ENCODE measurements around the gene RNLS.

RNLS gene

DNA sequence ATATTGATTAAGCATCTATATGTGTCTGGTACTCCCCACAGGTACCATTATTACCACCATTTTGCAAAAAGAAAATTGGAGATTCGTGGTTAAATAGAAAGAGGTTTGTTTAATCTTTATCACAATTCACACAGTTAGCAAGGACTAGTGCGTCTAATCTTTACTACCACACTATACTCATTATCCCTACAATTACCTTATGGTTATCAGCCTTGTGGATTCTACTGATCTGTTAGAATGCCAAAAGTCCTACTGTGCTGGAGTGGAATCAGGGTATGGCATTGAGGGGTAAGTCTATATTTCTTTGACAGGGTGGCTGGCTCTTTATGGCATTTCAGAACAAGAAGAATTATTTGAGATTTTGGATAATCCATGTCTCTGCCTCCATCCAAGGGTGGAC lies 156.1 kb downstream of the RNLS start:
- DNase-seq, result no peak

DNA sequence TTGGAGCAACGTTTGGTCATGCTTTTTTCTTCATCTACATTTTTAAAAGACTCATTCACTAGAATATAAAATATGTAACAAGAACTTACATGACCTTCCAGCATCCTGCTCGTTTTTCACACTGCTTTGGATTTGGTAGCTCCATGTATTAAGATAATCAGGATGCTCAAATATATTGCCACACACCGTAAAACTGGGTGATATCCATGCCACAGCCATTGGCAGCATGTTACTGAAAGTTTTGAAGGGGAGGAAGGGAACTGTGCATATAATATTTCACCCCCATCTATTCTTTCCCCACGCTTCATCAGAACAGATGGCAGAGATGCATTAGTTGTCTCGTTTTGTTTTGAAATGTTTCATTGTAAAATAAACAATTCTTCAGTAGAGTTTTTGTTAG lies 158.2 kb downstream of the RNLS start:
- no peak for DNase-seq

GRCh38 chr10:88423732-88424131 lies 159.4 kb downstream of the RNLS start:
- no peak for DNase-seq

GRCh38 chr10:88421590-88421989 lies 161.5 kb downstream of the RNLS start:
- DNase-seq, result no peak

DNA sequence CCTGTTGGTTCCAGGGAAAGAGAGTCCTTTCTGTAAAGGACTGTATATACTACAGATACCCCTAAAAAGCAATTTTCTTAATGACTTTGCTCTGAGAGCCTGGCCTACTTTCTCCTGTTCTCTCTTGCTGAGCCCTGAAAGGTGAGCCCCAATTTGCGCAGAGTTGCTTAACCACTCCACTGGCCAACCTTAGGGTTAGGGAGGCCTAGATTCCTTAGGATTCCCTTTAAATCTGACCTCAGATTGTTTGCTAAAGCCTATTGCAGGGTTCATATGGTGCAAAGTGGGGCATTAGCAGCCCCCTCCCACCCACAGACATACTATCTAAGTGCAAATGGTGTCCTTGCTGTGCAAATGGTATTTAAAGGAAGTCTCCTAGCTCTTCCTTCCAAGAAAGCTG lies 164.2 kb downstream of the RNLS start:
- DNase-seq, result no peak

DNA sequence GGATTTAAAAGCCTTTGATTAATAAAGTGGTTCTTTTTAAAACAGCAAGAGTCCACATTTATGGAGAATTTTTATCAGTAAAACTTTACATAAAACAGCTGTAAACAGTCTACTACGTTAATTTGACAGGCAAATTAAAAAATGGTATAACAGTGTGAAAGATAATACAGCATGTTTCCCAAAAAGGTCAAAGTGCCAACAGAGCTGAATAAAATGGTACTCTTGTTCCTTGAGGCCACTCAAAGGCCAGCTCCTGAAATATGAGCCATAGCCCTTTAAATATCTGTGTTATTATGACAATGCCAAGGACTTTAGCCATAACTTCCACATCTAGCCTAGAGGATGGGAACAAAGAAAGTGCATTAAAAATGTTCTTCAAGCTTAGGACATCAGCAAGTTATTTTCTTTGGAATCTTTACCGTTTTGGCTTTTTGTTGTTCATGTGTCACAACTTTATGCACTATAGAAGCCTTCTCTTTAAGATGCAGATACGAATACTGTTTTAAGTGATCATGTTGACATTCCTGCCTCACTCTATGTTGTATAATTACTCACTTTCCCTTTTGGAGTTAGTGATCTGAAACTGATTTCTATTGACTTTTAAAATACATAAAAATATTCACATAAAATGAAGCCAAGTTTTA lies 165.6 kb downstream of the RNLS start:
- no peak for DNase-seq

- DNase-seq, result no peak
These were observed 166.3 kb downstream of the RNLS start for GRCh38 chr10:88416801-88417200.

DNA sequence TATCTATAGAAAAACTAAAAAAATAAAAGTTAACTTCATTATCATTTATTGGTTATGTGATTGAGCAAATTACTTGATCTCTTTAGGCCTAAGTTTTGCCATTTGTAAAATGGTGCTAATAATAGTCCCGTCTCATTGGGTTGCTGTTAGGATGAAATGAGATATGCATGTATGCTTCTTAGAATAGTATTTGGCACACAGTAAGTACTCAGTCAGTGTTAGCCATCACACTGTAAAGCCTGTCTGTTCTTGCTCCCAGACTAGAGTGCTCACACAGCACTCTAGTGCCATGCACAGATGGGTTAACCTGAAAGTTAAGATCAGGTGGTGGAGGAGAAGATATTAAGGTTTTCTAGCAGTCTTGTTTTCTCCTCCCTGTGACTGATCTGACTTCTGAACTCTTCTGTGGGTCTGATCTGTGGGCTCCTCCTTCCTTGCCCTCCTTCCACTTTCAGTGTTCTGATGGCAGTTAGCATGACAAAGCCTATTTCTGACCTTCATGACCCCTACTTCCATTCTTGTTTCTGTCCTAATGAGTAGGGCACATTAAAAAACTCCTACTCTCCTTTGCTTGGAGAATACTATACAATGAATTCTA lies 167.5 kb downstream of the RNLS start:
- no peak for DNase-seq

GRCh38 chr10:88413412-88413811 lies 169.7 kb downstream of the RNLS start:
- no peak for DNase-seq

DNA sequence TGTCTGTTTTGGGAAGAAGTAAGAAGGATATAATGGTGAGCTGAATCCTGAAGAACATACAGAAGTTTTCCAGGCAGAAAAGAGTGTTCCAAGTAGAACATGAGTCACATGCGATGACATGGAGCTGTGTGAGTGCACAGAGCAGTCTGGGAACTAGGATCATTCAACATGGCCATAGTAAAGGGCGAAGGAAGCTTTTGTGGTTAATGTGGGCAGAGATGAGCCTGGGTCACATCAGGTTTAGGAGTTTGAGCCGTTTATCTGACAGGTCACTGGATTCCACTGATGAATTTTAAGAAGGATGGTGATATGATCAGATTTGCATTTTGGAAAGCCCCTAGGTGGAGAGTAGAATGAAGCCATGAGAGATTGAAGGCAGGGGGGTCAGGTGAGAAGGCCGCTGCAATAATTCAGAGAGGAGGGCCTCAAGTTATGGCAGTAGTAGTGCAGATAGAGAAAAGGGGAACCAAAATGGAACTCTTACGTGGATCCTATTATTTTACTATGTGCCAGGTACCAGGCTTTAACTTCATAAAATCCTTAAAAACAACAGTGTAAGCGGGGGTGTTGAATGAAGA lies 171.3 kb downstream of the RNLS start:
- no peak for DNase-seq

- DNase-seq, result no peak
These were observed 173.3 kb downstream of the RNLS start for GRCh38 chr10:88409824-88410223.

GRCh38 chr10:88409236-88409635 lies 173.9 kb downstream of the RNLS start:
- DNase-seq, result no peak

DNA sequence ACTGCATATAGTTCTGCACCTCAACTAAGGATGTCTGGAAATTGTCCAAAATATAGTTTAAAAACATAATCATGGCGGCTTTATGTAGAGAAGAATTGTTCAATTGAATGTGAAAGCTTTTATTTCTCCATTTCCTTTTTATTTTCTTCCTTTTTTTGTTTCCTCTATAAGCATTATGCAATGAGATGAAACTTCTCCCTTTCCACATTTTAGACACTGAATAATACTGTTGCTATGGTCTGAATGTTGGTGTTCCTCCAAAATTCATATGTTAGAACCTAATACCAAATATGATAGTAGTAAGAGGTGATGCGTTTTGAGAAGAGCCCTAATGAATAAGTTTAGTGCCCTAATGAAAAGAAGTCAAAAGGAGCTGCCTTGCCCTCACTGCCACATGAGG lies 175.0 kb downstream of the RNLS start:
- DNase-seq, result no peak

DNA sequence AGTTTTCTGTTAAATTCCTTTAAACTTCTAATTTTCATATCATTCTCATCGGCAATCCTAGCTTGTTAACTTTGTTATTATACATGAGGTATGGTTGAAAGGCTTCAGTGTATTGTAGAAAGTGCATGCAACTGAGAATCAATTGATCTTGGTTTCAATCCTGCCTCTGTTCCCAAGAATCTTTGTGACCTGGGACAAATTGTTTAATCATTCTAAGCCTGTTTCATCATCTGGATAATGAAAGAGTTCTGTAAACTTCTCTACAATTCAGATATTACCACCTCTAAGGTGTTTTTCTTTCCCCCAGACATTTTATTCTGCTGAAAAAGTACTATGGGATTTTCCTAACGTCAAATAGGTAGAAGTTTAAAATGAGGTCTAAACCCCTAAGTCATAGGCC lies 179.0 kb downstream of the RNLS start:
- DNase-seq, result no peak

- no peak for DNase-seq
These were observed 181.3 kb downstream of the RNLS start for GRCh38 chr10:88401671-88402347.

GRCh38 chr10:88399240-88399639 lies 183.9 kb downstream of the RNLS start:
- DNase-seq, result no peak

DNA sequence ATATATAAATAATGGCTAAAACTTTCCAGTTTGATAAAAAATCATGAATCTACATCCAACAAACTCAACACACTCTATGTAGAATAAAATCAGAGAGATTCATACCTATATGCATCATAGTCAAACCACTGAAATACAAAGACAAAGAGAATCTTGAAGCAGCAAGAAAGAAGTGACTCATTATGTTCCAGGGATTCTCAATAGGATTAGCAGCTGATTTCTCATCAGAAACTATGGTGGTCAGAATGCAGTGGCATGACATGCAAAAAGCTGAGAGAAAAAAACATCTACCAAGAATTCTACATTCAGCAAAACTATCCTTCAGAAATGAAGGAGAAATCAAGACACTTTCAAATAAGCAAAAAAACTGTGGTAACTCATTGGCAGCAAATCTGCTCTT lies 187.4 kb downstream of the RNLS start:
- no peak for DNase-seq

GRCh38 chr10:88392222-88392621 lies 190.9 kb downstream of the RNLS start:
- DNase-seq, result peak in 3 of 6 experiments; percentile 7 to 41 (median 23)

DNA sequence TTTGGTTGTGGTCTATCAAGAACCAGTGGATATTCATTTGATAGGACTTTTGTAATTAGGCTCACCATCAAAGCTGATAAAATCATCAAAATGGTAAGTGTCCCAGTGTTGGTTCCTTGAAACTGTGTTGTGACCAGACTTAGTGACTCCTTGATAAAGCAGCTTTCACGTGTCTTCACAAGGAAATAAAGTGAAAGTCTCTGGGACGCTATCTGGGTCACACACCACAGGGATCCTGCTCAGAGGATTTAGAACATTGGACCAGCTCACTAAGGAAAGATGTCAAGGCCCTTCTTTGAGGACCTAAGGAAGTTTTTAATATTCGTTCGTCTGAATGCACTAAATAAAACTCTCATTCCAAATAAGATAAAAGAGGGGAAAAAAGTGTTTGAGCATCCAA lies 193.1 kb downstream of the RNLS start:
- no peak for DNase-seq

GRCh38 chr10:88389456-88389855 lies 193.7 kb downstream of the RNLS start:
- peak in 3 of 6 experiments; percentile 9 to 52 (median 41) for DNase-seq

GRCh38 chr10:88388324-88388723 lies 194.8 kb downstream of the RNLS start:
- no peak for DNase-seq

- peak in 4 of 6 experiments; percentile 20 to 56 (median 42) for DNase-seq
These were observed 196.0 kb downstream of the RNLS start for GRCh38 chr10:88386821-88387773.

Measured in stimulated activated naive CD4-positive, alpha-beta T cell (primary cell).